ENCODE results near the gene MBD6.

The MBD6 gene

GRCh38 chr12:57518920-57519795 lies 3.5 kb upstream of the MBD6 start:
- DNase-seq (ENCODE audit: low read depth in 1 of 2, low spot score in 1 of 2), result peak in 1 of 2 experiments; percentile 51
- Histone ChIP-seq H3K27me3 (ENCODE audit: insufficient read depth, poor library complexity, severe bottlenecking) (no peaks in the 10 kb centered on the region), H3K27ac (replicated peaks) (peak overlapping the region; percentile 88), H3K4me3 (replicated peaks; ENCODE audit: insufficient read depth, low read length) (peak overlapping the region; percentile 90)
- TF ChIP-seq SPI1 (IDR thresholded peaks at IDR 0.05; ENCODE audit: borderline replicate concordance, low read depth) (peak; percentile 33; the same call in 1 of the 2 replicates), CTCF (IDR thresholded peaks at IDR 0.05; ENCODE audit: insufficient read depth, low read length) (no peak)

DNA sequence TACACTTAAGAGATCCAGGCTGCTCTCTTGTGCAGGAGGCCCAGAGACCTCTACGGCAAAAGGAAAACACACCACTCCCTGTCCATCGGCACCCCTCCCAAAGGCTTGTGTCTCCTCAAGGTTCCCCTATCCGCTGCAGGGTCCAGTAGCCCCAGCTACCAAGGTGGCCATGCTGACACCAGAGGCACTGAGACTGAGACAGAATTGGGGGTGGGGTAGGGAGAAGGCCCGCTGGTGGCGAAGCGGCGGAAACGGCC lies 2.9 kb upstream of the MBD6 start:
- TF ChIP-seq REST (IDR thresholded peaks at IDR 0.05; ENCODE audit: insufficient replicate concordance, low read depth) (no peak), CTCF (IDR thresholded peaks at IDR 0.05; ENCODE audit: insufficient read depth, low read length) (no peak), POLR2AphosphoS5 (IDR thresholded peaks at IDR 0.05; ENCODE audit: low read depth) (no peak), GABPA (IDR thresholded peaks at IDR 0.05; ENCODE audit: low read depth) (no peak), SPI1 (IDR thresholded peaks at IDR 0.05; ENCODE audit: borderline replicate concordance, low read depth) (no peak)
- Histone ChIP-seq H3K4me3 (replicated peaks; ENCODE audit: insufficient read depth, low read length) (peak overlapping the region; percentile 90), H3K27me3 (ENCODE audit: insufficient read depth, poor library complexity, severe bottlenecking) (no peaks in the 10 kb centered on the region), H3K27ac (replicated peaks) (peak overlapping the region; percentile 88)
- DNase-seq (ENCODE audit: low read depth in 1 of 2, low spot score in 1 of 2), result peak in 1 of 2 experiments; percentile 25

DNA sequence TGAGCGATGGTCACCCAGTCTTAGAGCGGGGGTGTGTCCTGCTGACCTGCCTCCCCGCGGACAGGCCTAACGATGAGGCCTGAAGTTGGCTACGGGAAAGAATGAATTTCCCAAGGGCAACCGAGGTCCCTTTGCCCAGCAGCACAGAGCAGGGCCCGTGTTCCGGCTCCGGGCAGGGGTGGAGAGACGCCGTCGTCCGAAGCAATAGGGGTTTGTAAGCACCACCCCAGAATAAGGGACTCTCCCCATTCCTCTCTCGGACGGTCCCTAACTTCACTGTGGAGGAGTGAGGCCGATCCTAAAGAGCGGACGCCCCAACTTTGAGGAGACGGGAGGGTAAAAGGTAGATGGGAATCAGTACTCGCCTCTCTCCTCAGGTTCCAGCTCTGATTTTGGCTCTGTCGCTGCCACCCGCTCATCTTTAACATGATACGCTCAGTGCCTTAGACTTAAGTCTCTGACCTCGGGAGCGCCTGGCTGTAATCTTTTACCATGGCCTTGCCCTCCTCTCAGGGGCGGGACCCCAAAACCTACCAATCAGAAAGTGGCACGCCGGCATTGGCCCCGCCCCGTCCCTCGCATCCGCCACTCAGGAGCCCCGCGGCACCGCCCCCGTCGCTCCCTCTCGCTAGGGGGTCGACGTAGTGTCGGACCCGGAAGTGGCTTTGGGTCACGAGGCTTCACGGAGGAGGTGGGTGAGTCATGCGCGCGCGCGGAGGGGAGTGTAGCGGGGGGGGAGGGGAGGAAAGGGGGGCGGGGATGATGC lies 2.4 kb upstream of the MBD6 start, which contains the start of gene DDIT3:
TSS of gene DDIT3 (minus strand) at position 462 of the 766 bp plus-strand sequence. CDS start 3,108 bp downstream, outside the sequence.
- TF ChIP-seq SPI1 (IDR thresholded peaks at IDR 0.05; ENCODE audit: borderline replicate concordance, low read depth), result no peak
- TF ChIP-seq GABPA (IDR thresholded peaks at IDR 0.05; ENCODE audit: low read depth), result peak; percentile 33; the same call in 1 of the 2 replicates
- peak; percentile 98 for TF ChIP-seq POLR2AphosphoS5 (IDR thresholded peaks at IDR 0.05; ENCODE audit: low read depth)
- peak; percentile 75 for TF ChIP-seq REST (IDR thresholded peaks at IDR 0.05; ENCODE audit: insufficient replicate concordance, low read depth)
- no peak for TF ChIP-seq CTCF (IDR thresholded peaks at IDR 0.05; ENCODE audit: insufficient read depth, low read length)
- H3K4me3 ChIP-seq (replicated peaks; ENCODE audit: insufficient read depth, low read length), result peak within 1 kb of the TSS; percentile 90
- peak within 1 kb of the TSS; percentile 99 for H3K27ac ChIP-seq (replicated peaks)
- peak; percentile 97 to 99 for DNase-seq (ENCODE audit: low read depth in 1 of 2, low spot score in 1 of 2)
- no peaks in the 10 kb centered on the region for H3K27me3 ChIP-seq (ENCODE audit: insufficient read depth, poor library complexity, severe bottlenecking)

Data from HL-60 (cell line).